ENCODE data around the gene DHRSX.

- TF ChIP-seq CTCF (IDR thresholded peaks at IDR 0.05; ENCODE audit: insufficient read depth, low read length, poor library complexity, severe bottlenecking), result no peak
- no peak for TF ChIP-seq EZH2phosphoT487 (conservative IDR thresholded peaks at IDR 0.05; ENCODE audit: low read length)
These were observed 17.2 kb downstream of the DHRSX start for GRCh38 chrX:2483398-2484060.

Measured in SU-DHL-6 (cell line).